ENCODE measurements around the gene PRR12.
A peak's percentile ranks its signal among the peaks of the same experiment; 100 is the strongest.

PRR12 gene

DNA sequence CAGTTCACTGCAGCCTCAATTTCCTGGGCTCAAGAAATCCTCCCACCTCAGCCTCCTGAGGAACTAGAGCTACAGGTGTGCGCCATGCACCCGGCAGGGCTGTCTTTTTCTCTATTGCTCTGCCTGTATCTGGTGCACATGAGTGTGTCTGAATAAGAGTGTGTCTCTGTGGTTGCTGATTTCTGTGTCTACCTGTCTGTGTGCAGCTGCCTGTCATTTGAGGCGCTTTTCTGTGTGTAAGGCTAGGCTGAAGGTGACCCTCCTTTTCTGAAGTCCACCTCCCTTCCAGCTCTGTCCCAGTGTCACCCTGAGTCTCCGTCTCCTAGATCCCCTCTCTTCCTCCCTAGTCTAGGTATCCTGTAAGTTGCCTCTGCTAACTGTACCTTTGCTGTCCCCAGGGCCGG is 1.5 kb upstream of the PRR12 start:
- Histone ChIP-seq H3K36me3 (ENCODE audit: control insufficient read depth in 2 of 2, insufficient read depth in 2 of 2, low read length in 2 of 2) (peaks cover 0 to 6% of the 10 kb centered on the region in 2 donors), H3K4me3 (ENCODE audit: low read length in 2 of 2) (no peak overlapping the region), H3K9me3 (ENCODE audit: control insufficient read depth in 2 of 2, low read length in 2 of 2) (no peaks in the 10 kb centered on the region), H3K4me1 (ENCODE audit: control insufficient read depth in 2 of 2, insufficient read depth in 2 of 2, low read length in 2 of 2) (peaks cover 9 to 22% of the 10 kb centered on the region in 2 donors), H3K9ac (ENCODE audit: low read depth in 1 of 2, low read length in 2 of 2) (no peak overlapping the region), H3K27me3 (ENCODE audit: control insufficient read depth in 2 of 2, insufficient read depth in 2 of 2, low read length in 2 of 2) (no peaks in the 10 kb centered on the region), H3K27ac (ENCODE audit: low read depth in 2 of 2, low read length in 2 of 2) (peak overlapping the region; percentile 52 to 93)

DNA sequence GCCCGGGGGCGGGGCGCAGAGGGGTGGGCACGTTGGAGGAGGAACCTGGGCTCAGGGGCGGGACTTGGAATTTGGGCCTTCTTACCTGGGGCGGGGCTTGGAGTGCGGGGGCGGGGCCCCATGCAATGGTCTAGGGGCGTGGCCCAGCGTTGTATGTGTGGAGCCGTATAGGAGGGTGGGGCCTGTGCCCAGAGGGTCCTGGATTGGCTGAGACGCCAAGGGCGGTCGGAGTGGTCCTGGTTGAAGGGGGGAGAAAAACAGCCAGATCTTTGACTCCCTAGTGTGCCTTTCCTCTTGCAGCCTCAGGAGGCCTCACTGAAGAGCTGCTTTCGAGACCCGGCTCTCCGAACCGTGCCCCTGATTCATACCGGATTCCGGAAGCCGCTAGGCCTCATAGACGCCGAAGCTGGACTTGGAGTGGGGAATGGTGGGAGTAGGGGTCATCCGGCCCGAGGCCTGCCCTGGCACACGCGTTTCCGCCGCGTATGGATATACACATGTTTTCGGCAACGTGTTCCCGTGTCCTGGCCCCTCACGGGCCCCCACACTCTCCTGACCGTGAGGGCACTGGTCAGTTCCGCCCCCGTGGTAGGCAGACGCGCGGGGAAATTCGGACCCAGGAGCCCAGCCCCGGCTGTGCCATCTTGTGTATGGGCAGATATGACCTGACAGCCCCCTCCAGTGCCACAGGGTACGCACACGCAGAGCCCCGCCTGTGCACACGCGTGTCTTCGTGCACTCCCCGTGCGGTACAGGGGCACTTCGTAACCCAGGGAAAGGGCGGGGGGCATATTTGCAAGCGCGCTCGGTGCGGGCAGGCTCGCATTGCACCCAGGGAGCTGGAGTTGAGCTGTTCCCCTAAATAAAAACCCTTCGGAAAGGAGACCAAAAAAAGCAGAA is 661 bp upstream of the PRR12 start:
- H3K36me3 ChIP-seq (ENCODE audit: control insufficient read depth in 2 of 2, insufficient read depth in 2 of 2, low read length in 2 of 2): peaks cover 0 to 8% of the 10 kb centered on the region in 2 donors
- no peaks in the 10 kb centered on the region for H3K9me3 ChIP-seq (ENCODE audit: control insufficient read depth in 2 of 2, low read length in 2 of 2)
- H3K4me3 ChIP-seq (ENCODE audit: low read length in 2 of 2): peak overlapping the region; percentile 86 to 89
- H3K27ac ChIP-seq (ENCODE audit: low read depth in 2 of 2, low read length in 2 of 2): peak overlapping the region; percentile 93 to 97
- H3K4me1 ChIP-seq (ENCODE audit: control insufficient read depth in 2 of 2, insufficient read depth in 2 of 2, low read length in 2 of 2): peaks cover 9 to 22% of the 10 kb centered on the region in 2 donors
- peak overlapping the region; percentile 92 to 96 for H3K9ac ChIP-seq (ENCODE audit: low read depth in 1 of 2, low read length in 2 of 2)
- no peaks in the 10 kb centered on the region for H3K27me3 ChIP-seq (ENCODE audit: control insufficient read depth in 2 of 2, insufficient read depth in 2 of 2, low read length in 2 of 2)

DNA sequence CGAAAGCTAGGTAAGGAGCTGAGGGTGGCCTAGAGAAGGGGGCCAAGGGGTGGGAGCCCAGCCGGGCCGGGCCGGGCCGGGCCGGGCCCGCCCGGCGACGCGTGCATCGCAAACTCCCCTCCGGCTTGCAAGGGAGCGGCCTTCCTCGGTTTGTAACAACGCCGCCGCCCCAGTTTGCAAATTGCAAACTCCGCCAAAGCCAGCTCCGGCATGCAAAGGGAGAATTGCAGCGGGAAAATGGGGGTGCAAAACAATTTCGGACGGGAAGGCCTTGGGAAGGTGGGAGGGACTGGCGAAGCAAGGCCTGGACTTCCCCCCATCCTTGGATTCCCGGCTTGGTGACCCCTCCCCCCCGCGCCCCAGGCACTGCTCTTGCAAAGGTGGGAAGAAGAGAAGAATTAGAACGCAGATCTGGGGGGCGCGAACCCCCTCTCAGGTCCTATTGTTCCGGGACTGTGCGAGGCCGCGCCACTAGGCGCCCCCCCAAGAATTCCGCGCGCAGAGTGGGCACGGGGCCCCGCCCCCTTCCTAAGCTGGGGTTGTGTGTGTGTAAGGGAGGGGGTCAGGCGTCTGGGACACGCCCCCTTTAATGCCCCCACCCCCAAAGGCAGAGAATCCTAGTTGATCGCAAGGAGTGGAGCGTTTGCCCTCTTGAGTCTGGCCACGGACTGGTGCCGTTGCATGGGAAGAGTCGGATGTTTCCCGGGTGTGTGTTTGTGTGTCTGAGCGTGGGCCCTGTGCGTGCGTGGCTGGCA is 926 bp downstream of the PRR12 start:
- Histone ChIP-seq H3K4me1 (ENCODE audit: control insufficient read depth in 2 of 2, insufficient read depth in 2 of 2, low read length in 2 of 2) (peaks cover 9 to 22% of the 10 kb centered on the region in 2 donors), H3K27ac (ENCODE audit: low read depth in 2 of 2, low read length in 2 of 2) (peak overlapping the region; percentile 72 to 97), H3K9ac (ENCODE audit: low read depth in 1 of 2, low read length in 2 of 2) (peak overlapping the region; percentile 52 to 55), H3K4me3 (ENCODE audit: low read length in 2 of 2) (peak overlapping the region; percentile 70 to 74), H3K9me3 (ENCODE audit: control insufficient read depth in 2 of 2, low read length in 2 of 2) (no peaks in the 10 kb centered on the region), H3K27me3 (ENCODE audit: control insufficient read depth in 2 of 2, insufficient read depth in 2 of 2, low read length in 2 of 2) (no peaks in the 10 kb centered on the region), H3K36me3 (ENCODE audit: control insufficient read depth in 2 of 2, insufficient read depth in 2 of 2, low read length in 2 of 2) (peaks cover under 1 to 13% of the 10 kb centered on the region in 2 donors)

DNA sequence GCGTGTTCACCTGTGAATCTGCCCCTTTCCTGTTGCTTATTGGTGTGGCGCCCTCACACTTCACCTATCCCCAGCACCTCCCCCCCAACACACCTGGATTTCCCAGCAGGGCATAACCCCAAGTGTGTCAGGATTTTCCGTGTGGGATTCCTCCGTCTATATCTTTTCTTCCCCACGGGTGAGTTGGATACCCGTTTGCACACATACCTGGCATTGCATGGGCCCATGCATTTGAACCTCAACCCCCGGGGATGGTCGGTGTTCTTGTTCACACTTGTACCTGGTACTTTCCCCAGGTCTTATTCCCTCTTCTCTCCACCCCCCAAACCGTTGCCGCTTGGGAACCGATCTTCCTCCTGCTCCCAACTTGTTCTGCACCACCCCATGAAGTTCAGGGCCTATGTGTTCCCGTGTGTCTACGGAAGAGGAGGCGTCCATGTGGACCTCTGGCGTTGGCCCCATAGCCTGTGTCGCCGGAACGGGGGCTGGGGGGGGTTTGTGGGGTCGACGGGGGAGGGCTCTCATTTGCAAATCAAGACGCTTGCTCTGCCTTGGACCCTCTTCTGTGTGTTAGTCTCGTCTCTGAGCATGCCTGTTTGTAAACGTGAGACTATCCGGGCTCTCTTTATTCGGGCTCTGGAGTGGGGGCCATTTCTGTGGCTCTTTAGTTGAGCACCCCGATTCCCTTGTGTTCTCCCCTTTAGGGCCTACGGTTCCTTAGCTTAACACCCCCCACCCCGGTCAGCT is 1.7 kb downstream of the PRR12 start:
- Histone ChIP-seq H3K27ac (ENCODE audit: low read depth in 2 of 2, low read length in 2 of 2) (peak overlapping the region; percentile 42 to 97), H3K4me3 (ENCODE audit: low read length in 2 of 2) (peak overlapping the region; percentile 70 to 74), H3K9me3 (ENCODE audit: control insufficient read depth in 2 of 2, low read length in 2 of 2) (no peaks in the 10 kb centered on the region), H3K9ac (ENCODE audit: low read depth in 1 of 2, low read length in 2 of 2) (peak overlapping the region; percentile 52 to 55), H3K36me3 (ENCODE audit: control insufficient read depth in 2 of 2, insufficient read depth in 2 of 2, low read length in 2 of 2) (peaks cover 8 to 13% of the 10 kb centered on the region in 2 donors), H3K4me1 (ENCODE audit: control insufficient read depth in 2 of 2, insufficient read depth in 2 of 2, low read length in 2 of 2) (peaks cover 9 to 22% of the 10 kb centered on the region in 2 donors), H3K27me3 (ENCODE audit: control insufficient read depth in 2 of 2, insufficient read depth in 2 of 2, low read length in 2 of 2) (no peaks in the 10 kb centered on the region)

DNA sequence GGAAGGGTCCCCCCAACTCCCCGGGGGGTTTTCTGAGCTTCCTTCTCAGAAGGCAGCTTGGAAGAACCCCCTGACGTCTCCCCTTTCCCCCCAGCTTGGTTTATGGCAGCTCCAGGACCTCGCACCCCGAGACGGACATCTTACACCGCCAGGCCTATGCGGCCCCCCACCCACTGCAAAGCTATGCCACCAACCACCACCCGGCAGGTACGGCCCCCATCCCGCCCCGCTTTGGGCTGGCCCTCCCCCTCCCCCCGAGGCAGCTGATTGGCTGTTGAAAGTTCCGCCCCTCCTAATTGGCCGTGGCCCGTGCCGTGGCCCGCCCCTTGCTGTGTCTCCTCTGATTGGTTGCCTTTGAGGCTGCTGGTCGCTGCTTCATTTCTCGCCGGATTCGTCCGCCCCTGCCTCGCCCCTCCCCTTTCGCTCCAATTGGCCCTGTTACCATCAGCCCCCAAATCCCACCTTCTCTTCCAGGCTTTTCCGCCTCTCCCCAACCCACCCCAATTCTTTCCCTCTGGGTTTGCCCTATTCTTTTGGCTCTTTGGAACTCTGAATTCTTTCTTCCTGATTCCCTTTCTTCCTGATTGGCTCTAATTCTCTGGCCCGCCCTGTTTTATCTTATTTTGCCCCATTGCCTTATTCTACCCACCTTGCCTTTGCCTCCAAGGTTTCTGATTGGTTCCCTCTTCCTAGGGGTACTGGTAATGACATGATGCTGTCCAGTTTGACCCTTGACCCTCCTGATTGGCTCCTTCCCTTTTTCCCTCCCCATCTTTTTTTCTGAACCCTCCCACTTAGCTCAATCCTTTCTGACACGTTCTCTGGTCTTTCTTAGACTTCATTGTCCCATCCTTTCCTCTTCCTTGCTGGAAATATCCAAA is 2.5 kb downstream of the PRR12 start:
- Histone ChIP-seq H3K4me3 (ENCODE audit: low read length in 2 of 2) (peak overlapping the region; percentile 70 to 74), H3K4me1 (ENCODE audit: control insufficient read depth in 2 of 2, insufficient read depth in 2 of 2, low read length in 2 of 2) (peaks cover 9 to 22% of the 10 kb centered on the region in 2 donors), H3K36me3 (ENCODE audit: control insufficient read depth in 2 of 2, insufficient read depth in 2 of 2, low read length in 2 of 2) (peaks cover 11 to 16% of the 10 kb centered on the region in 2 donors), H3K9me3 (ENCODE audit: control insufficient read depth in 2 of 2, low read length in 2 of 2) (no peaks in the 10 kb centered on the region), H3K27ac (ENCODE audit: low read depth in 2 of 2, low read length in 2 of 2) (peak overlapping the region; percentile 86 to 97), H3K9ac (ENCODE audit: low read depth in 1 of 2, low read length in 2 of 2) (peak overlapping the region; percentile 49 to 71), H3K27me3 (ENCODE audit: control insufficient read depth in 2 of 2, insufficient read depth in 2 of 2, low read length in 2 of 2) (no peaks in the 10 kb centered on the region)

DNA sequence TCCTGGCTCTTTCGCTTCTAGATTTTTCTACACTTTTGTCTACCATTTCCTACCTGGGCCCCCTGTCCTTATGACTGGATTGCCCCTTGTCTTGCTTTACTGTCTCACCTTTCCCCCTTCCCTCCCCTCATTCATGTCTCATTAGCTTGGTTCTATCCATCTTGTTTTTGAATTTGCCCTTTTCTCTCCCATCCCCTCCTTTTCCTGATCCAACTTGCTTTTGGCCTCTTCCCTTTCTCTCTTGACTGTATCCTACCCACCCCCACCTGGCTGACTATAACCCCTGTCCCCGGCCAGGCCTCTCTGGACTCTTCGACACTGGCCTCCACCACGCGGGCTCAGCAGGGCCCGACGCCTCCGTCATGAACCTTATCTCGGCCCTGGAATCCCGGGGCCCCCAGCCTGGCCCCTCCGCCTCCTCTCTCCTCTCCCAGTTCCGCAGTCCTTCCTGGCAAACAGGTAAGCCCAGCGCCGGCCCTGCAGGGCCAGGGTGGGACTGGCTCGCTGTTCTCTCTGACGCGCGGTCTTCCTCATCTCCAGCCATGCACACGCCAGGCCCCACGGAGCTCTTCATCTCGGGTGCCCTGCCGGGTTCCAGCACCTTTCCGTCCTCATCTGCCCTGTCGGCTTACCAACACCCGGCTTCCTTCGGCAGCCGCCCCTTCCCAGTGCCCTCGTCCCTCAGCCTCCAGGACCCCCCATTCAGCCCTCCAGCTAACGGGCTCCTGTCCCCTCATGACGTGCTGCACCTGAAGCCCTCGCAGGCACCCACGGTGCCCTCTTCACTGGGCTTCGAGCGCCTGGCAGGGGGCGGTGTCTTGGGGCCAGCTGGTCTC is 3.4 kb downstream of the PRR12 start:
- peak overlapping the region in 1 of 2 donors; percentile 97 for H3K27ac ChIP-seq (ENCODE audit: low read depth in 2 of 2, low read length in 2 of 2)
- H3K36me3 ChIP-seq (ENCODE audit: control insufficient read depth in 2 of 2, insufficient read depth in 2 of 2, low read length in 2 of 2): peaks cover 16 to 24% of the 10 kb centered on the region in 2 donors
- H3K27me3 ChIP-seq (ENCODE audit: control insufficient read depth in 2 of 2, insufficient read depth in 2 of 2, low read length in 2 of 2): no peaks in the 10 kb centered on the region
- peak overlapping the region in 1 of 2 donors; percentile 71 for H3K9ac ChIP-seq (ENCODE audit: low read depth in 1 of 2, low read length in 2 of 2)
- peak overlapping the region in 1 of 2 donors; percentile 72 for H3K4me3 ChIP-seq (ENCODE audit: low read length in 2 of 2)
- H3K9me3 ChIP-seq (ENCODE audit: control insufficient read depth in 2 of 2, low read length in 2 of 2): no peaks in the 10 kb centered on the region
- H3K4me1 ChIP-seq (ENCODE audit: control insufficient read depth in 2 of 2, insufficient read depth in 2 of 2, low read length in 2 of 2): peaks cover 9 to 22% of the 10 kb centered on the region in 2 donors

DNA sequence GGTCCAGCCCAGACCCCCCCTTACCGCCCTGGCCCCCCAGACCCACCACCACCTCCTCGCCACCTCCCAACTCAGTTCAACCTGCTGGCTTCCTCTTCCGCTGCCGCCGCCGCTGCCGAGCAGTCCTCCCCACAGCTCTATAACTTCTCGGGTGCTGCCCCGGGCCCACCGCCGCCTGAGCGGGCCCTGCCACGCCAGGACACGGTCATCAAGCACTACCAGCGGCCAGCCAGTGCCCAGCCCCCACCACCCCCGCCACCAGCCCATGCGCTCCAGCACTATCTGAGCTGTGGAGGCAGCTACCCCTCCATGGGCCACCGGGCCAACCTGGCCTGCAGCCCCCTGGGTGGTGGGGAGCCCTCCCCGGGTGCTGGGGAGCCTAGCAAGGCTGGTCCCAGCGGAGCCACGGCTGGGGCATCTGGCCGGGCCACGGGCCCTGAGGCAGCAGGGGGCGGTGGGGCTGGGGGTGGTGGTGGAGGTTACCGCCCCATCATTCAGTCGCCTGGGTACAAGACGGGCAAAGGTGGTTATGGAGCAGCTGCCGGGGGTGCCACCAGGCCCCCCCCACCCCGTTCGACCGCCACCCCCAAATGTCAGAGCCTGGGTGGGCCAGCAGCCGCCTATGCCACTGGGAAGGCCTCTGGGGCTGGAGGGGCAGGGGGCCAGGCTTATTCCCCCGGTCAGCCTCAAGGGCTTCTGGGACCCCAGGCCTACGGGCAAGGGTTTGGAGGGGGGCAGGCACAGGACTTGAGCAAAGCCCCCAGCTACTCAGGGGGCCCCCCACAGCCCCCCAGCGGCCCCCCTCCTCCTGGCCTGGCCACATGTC is 4.2 kb downstream of the PRR12 start:
- H3K27ac ChIP-seq (ENCODE audit: low read depth in 2 of 2, low read length in 2 of 2): no peak overlapping the region
- peaks cover 9 to 22% of the 10 kb centered on the region in 2 donors for H3K4me1 ChIP-seq (ENCODE audit: control insufficient read depth in 2 of 2, insufficient read depth in 2 of 2, low read length in 2 of 2)
- H3K4me3 ChIP-seq (ENCODE audit: low read length in 2 of 2): no peak overlapping the region
- H3K36me3 ChIP-seq (ENCODE audit: control insufficient read depth in 2 of 2, insufficient read depth in 2 of 2, low read length in 2 of 2): peaks cover 24 to 30% of the 10 kb centered on the region in 2 donors
- no peaks in the 10 kb centered on the region for H3K27me3 ChIP-seq (ENCODE audit: control insufficient read depth in 2 of 2, insufficient read depth in 2 of 2, low read length in 2 of 2)
- H3K9ac ChIP-seq (ENCODE audit: low read depth in 1 of 2, low read length in 2 of 2): no peak overlapping the region
- no peaks in the 10 kb centered on the region for H3K9me3 ChIP-seq (ENCODE audit: control insufficient read depth in 2 of 2, low read length in 2 of 2)

DNA sequence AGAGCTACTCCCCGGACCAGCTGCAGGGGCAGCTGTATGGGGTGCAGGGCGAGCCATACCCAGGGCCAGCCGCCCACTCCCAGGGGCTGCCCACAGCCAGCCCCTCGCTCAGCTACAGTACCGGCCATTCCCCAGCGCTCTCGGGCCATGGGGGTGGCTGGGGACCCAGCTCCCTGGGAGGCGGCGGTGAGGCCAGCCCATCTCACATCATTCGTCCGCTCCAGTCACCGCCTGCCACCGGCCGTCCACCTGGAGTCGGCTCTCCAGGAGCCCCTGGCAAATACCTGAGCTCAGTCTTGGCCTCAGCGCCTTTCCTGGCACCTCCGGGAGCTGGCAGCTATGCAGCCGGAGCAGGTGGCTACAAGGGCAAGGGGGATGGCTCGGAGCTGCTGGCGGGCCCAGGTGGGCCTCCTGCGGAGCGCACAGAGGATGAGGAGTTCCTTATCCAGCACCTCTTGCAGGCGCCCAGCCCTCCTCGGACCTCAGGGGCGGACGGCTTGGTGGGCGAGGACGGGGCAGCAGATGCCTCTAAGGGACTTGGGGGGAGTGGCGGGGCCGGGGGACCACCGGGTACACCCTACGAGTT is 4.9 kb downstream of the PRR12 start:
- peaks cover 25 to 32% of the 10 kb centered on the region in 2 donors for H3K36me3 ChIP-seq (ENCODE audit: control insufficient read depth in 2 of 2, insufficient read depth in 2 of 2, low read length in 2 of 2)
- no peaks in the 10 kb centered on the region for H3K27me3 ChIP-seq (ENCODE audit: control insufficient read depth in 2 of 2, insufficient read depth in 2 of 2, low read length in 2 of 2)
- no peak overlapping the region for H3K9ac ChIP-seq (ENCODE audit: low read depth in 1 of 2, low read length in 2 of 2)
- no peaks in the 10 kb centered on the region for H3K9me3 ChIP-seq (ENCODE audit: control insufficient read depth in 2 of 2, low read length in 2 of 2)
- no peak overlapping the region for H3K27ac ChIP-seq (ENCODE audit: low read depth in 2 of 2, low read length in 2 of 2)
- H3K4me1 ChIP-seq (ENCODE audit: control insufficient read depth in 2 of 2, insufficient read depth in 2 of 2, low read length in 2 of 2): peaks cover 9 to 18% of the 10 kb centered on the region in 2 donors
- no peak overlapping the region for H3K4me3 ChIP-seq (ENCODE audit: low read length in 2 of 2)
